Inflammatory macrophage treated with lipopolysaccharide for 4 hours (primary cell): ENCODE results near the gene DENND4B.
"Not testable (repeated sequence)": the region's sequence is repeated elsewhere in the genome, so short reads cannot be mapped to it uniquely, and the experiment has no call there.

Experiments used
- DNase-seq: peaks from one replicate; pipeline ENCODE4 v3.0.0-alpha.2; 2020

The DENND4B gene

DNA sequence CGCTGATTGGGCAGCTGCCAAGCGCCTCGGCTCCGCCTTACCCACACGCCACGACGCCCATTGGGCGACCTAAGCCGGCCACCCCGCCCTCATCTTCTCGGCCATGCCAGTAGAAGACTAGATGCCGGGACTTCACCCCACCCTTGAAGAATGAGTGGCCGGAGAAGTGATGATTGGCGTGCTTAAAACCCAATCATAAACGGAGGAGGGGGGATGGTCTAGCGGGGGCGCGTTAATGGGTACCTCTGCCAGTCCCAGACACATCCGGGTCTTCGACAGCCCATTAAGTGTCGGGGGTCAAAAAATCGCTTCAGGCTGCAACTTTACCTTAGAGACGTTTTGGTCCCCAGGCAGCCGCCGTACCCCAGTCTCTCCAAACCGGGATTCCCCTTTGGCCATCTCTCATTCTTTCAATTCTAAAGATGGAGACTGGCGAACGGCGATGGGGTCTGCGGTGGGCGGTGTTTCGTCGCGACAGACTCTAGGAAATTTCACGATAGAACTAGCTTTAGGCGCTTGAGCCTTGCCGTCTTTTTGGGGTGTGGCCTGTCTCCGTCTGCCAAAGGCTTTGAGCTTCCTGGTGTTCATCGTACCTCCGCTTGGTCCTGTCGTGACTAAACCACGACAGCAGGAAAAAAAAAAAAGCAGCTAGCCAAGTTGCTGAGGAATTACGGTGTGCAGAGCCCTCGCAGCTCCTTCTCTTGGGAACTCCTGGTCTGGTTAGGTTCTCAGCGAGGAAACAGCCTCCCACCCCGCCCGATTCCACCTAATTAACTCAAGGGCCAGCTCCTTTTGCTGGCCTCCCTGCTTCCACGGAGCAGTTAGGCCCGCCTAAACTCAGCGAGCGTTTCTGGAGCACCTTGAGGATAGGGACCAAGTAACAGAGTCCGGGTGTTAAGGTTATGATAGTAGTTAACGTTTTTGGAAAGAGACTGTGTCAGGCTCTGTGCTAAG is 23.3 kb downstream of the DENND4B start, which contains the start of gene GATAD2B:
Gene GATAD2B (minus strand): TSS at position 1 of the 954 bp plus-strand sequence. CDS start 94,625 bp downstream, outside the sequence.
- peak; percentile 100 for DNase-seq

DNA sequence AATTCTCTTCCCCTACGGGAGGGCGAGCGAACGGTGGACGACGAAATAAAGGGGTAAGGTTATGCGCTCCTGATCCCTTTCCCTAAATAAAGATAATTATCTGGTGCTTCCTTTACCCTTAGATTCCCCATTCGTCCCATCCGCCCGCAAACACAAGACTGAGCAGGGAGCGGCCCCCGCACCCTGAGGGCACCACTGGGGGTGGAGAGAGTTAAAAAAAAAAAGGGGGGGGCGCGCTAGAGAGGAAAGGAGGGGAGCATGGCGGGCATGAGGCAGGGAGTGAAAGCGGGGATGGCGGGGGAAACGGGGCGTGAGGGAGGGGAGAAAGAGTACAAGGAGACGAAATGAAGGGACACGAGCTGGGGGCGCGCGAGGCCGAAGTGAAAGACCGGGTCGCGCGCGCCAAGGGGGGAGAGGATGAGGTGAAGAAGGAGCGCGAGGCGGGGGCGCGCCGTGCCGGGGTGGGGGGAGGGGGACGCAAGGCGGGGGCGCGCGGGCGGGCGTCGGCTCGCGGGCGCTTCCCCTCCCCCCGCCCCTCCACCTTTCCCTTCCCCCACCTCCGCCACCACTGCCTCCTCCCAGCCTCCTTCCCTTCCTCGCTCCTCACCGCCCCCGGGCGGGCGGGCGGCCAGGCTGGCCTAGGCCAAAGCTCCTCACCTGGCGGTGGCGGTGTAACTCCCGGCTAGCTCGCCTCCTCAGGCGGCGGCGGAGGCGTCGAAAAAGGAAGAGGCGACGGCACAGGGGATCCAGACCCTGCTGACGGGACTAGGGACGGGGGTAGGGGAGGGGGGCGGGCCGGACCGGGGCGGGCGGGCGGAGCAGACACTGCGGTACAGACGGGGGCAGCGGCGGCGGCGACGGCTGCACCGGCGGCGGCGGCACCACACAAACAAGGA is 24.2 kb downstream of the DENND4B start:
- DNase-seq, result peak; percentile 6

GRCh38 chr1:153921803-153922075 is 24.8 kb downstream of the DENND4B start:
- no peak for DNase-seq

DNA sequence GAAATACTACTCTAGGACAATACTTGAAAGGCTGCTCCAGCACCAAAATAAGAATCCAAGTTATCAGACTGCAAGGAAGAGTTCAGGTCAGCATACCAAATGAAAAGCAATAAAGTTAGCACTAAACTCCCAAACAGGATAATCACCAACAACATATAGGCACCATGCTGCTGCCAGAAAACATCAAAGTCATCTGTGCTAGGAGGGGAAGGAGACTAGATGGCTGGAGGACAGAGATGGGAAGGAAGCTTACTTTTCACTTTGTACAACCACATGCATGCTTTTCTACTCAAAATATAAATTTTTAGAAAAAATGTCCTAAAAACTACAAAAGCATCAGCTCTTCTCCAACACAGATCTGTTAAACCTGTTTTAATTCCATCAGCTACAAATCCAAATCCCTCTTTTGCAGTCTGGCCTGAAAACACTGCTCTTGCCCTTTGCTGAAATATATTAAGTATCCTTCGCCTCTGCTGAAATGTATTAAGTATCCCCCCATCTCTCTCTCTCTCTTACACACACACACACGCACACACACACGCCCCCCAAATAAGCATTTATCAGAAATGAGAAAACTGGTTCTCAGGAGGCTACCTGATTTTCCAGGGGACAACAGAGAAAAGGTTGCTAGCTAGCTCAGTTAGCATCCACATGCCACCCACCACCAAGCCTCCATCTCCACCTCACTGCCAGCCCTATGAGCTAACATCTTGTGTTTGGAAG is 25.3 kb downstream of the DENND4B start:
- DNase-seq, result no peak

- DNase-seq, result peak; percentile 23
Observed at GRCh38 chr1:153919876-153920852, 26.4 kb downstream of the DENND4B start.

DNA sequence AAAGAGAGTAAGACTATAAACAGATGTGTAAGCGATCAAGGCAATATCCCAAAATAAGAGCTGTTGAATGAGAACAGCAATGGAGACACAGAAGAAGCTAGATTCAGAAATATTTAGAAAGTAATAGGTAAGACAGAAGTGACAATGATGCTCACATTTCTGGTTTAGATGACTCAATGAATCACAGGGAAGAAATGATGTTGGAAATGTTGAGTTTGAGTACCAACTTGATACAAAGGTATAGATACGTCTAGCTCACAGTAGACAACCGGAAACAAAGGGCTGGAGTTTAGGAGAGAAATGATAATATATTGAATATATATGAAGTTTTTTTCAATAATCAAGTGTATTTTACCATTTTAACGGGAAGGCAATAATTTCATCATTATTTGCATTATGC is 30.2 kb downstream of the DENND4B start:
- no peak for DNase-seq

DNA sequence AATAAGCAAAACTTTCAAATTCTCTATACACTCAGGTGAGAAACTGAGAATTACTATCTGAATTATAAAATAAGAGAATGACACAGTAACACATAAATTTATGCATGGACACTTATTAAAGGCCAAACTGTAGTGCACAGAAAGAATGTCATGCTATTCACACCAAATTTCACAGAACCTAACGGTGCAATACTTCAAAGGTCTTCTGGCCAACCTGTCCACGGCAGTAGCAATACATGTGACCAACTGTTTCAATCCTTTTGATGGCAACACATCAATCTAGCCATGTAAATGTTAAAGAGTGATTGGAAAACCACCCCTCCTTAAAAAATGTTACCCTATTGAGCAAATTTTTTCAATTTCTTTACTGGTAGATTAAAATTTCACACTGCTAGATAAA is 34.2 kb downstream of the DENND4B start:
- DNase-seq, result no peak

GRCh38 chr1:153910560-153910959 is 36.0 kb downstream of the DENND4B start:
- DNase-seq, result not testable (repeated sequence)

DNA sequence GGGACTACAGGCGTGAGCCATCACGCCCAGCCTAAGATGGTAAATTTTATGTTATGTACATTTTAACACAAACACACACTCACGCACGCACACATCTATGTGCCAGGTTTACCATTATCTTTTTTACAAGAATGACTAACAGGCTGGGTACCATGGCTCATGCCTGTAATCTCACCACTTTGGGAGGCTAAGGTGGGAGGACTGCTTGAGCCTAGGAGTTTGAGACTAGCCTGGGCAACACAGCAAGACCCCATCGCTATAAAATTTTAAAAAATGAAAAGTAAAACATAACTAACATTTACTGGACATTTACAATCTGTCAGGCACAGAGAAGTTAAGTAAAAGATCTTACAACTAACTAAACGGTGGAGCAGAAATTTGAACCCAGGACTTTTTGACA is 38.4 kb downstream of the DENND4B start:
- DNase-seq, result no peak

DNA sequence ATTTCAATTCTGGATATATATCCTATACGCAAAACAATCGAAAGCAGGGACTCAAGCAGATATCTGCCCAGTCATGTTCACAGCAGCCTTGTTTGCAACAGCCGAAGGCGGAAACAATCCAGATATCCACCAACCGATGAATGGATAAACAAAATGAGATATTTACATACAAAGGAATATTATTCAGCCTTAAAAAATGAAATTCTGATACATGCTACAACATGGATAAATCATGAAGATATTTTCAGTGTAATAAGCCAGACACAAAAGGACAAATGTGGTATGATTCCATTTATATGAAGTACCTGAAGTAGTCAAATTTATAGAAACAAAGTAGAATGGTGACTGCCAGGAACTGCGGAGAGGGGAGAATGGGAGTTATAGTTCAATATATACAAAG is 39.4 kb downstream of the DENND4B start:
- no peak for DNase-seq

DNA sequence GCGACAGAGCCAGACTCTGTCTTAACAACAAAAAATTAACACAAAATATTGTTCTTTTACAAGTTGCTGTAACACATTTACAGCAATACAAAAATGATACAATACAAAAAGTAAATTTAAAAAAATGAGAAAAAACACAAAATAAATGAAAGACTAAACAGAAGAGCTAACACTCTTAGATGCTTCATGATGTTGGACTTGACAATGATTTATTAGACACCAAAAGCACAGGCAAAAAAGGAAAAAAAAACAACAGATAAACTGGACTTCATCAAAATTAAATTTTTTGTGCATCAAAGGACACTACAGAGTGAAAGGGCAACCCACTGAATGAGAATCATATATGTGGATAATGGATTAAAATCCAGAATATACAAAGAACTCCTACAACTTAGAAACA is 40.1 kb downstream of the DENND4B start:
- DNase-seq, result no peak

DNA sequence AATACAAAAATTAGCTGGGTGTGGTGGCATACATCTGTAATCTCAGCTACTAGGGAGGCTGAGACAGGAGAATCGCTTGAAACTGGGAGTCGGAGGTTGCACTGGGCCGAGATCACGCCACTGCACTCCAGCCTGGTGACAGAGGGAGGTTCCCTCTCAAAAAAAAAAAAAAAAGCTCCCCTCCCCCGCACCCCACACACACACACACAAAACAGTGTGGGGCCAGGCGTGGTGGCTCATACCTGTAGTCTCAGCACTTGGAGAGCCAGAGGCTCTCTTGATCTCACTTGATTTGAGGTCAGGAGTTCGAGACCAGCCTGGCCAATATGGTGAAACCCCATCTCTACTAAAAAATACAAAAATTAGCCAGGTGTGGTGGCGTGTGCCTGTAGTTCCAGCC is 40.6 kb downstream of the DENND4B start:
- not testable (repeated sequence) for DNase-seq

- no peak for DNase-seq
Observed at GRCh38 chr1:153903841-153904455, 42.6 kb downstream of the DENND4B start.

- DNase-seq, result no peak
Observed at GRCh38 chr1:153899509-153899908, 47.0 kb downstream of the DENND4B start.

GRCh38 chr1:153895866-153896265 is 50.7 kb downstream of the DENND4B start:
- DNase-seq, result not testable (repeated sequence)

- not testable (repeated sequence) for DNase-seq
Observed at GRCh38 chr1:153891042-153891441, 55.5 kb downstream of the DENND4B start.

- peak; percentile 76 for DNase-seq
Observed at GRCh38 chr1:153888533-153888932, 58.0 kb downstream of the DENND4B start.

DNA sequence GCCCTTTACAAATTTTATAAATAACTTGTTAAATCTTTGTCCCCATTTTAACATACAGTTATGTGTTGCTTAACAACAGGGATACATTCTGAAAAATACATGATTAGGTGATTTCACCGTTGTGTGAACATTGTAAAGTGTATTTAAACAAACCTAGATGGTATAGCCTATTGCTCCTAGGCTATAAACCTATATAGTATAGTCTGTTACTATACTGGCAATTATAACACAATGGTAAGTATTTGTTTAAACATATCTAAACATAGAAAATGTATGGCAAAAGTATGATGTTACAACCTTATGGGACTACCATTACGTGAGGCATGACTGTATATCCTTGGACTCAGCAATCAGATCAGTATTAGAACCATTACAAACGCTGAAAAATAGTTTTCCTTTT is 60.4 kb downstream of the DENND4B start:
- no peak for DNase-seq

GRCh38 chr1:153883223-153883622 is 63.3 kb downstream of the DENND4B start:
- no peak for DNase-seq

GRCh38 chr1:153882296-153882912 is 64.1 kb downstream of the DENND4B start:
- peak; percentile 25 for DNase-seq

DNA sequence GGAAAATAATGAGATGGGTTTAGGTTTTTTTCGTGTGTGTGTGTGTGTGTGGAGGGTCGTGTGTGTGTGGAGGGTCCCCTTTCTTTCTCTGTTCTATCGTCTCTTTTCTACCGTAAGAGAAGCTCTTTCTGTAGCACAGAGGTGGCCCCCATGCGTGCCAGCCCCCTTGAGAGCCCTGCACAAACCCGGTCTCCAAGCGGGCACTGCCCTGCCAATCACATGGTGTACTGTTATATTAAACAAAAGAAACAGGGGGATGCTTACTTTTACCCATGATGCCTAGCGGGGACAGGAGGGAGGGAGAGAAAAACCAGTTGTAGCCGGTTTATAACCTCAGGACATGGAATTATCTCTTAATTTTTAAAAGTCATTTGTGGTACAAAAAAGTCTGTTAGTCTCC is 64.8 kb downstream of the DENND4B start:
- DNase-seq, result no peak
